SK-N-MC (cell line): Measurements from ENCODE around the gene PDX1.

Source experiments
- EZH2 ChIP-seq: fragments of 200-600 bp; sonication (generic); IDR thresholded peaks from one replicate; pipeline ENCODE4 v1.6.1; 2017; ENCODE audit warnings: antibody characterized with exemption
- FOXP2 ChIP-seq: optimal IDR thresholded peaks from 2 replicates; pipeline ENCODE3; 2011; ENCODE audit warnings: mild to moderate bottlenecking, moderate library complexity; ENCODE audit not compliant: insufficient read depth; ENCODE audit errors: extremely low read length, control extremely low read depth
- POLR2AphosphoS5 ChIP-seq: IDR thresholded peaks from 2 replicates; pipeline ENCODE4 v1.6.1; 2012; ENCODE audit warnings: mild to moderate bottlenecking, low read depth, low read length, borderline replicate concordance

GRCh38 chr13:27920677-27921420 lies 1.0 kb downstream of the PDX1 start:
- TF ChIP-seq POLR2AphosphoS5 (no peak), EZH2 (peak; percentile 85), FOXP2 (no peak)
